ENCODE data around the gene CARS2.

- TF ChIP-seq EZH2 (IDR thresholded peaks at IDR 0.05; ENCODE audit: low read length, unreplicated experiment) (no peak), CTCF (conservative IDR thresholded peaks at IDR 0.05; ENCODE audit: low read depth, low read length) (no peak)
Measured at GRCh38 chr13:110641055-110642015, 64.6 kb downstream of the CARS2 start.
